CD4-positive, alpha-beta T cell treated with Interleukin-4 for 4 hours (primary cell): ENCODE measurements around the gene AFF2.

Experiments used
- DNase-seq: peaks from one replicate; pipeline ENCODE4 v3.0.0-alpha.2; 2020

AFF2 gene

DNA sequence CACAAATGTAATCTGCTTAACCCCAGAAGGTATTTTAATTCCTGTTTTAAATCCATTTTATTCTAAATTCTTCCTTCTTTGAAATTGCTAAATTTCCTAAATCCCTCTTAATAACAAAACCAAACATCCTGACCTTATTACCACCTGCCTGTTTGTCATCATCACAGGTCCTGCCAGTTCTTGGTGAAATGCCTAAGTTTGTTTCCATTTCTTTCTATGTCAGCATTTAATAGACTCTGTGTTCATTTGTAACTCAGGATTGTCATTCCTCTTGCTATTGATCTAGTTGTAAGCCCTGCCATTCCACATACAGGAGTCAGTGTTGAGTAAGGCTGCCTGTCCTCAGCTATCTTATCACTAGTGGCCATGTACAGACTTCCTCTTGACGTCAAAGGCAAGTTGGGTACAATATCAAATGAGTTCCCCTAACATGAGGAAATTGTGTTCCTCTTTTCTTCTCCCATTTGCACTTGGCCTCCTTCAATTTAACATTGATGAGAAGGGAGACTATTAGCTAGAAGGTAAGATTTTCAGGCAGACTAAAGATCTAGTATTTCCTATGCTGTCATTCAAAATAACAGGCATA lies 440.1 kb downstream of the AFF2 start:
- no peak for DNase-seq

DNA sequence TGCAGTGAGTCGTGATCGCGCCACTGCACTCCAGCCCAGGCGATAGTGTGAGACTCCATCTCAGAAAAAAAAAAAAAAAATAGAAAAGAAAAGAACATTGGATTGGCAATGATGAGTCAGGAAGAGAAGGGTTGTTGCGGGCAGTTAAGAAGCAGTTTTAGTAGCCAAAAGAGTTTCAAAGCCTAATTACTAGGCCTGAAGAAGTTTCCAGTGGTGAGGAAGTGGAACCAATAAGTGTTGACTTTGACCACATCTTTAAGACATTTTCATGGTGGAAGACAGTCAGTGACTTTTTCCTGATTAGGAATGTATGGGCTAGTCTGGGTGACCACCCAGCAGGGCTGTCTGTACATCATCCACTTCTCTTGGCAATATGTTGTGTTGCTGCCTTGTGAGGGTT lies 442.3 kb downstream of the AFF2 start:
- no peak for DNase-seq

DNA sequence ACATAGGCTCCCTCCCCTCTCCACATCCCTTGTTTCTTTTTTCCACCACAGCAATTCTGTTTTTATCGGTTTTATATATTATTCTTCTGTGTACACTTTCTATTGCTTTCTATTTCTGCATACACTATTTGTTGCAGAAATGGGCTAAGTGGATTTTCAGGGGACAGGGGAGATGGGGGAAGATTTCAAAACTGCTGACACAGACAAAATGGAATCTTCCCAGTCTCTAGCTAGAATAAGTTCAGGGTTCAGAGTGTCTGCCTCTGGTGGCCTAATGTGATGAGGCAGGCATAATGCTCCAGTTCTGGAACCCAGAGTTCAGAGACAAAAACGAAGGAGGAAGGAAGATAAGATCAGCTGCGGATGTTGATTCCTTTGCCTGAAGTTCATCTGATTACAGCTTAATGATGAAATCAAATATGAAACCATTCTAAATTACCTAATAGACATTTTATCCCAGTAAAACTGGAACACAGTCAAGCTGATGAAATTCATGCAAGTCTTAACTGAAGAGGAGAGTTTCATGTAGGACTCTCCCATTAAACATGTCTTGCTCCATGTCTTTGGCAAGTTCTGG lies 447.1 kb downstream of the AFF2 start:
- no peak for DNase-seq

DNA sequence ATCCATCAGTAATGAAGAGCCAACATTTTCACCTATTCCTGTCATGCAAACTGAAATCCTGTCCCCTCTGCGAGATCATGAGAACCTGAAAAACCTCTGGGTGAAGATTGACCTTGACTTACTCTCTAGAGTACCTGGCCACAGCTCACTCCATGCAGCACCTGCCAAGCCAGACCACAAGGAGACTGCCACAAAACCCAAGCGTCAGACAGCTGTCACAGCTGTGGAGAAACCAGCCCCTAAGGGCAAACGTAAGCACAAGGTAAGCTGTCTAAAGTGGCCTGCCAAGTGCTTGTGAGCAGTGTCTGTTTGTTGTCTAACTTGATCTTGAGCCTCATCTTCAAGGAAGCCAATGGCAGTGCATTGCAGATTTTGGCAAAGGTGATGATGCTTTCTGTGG lies 455.9 kb downstream of the AFF2 start:
- DNase-seq: no peak

DNA sequence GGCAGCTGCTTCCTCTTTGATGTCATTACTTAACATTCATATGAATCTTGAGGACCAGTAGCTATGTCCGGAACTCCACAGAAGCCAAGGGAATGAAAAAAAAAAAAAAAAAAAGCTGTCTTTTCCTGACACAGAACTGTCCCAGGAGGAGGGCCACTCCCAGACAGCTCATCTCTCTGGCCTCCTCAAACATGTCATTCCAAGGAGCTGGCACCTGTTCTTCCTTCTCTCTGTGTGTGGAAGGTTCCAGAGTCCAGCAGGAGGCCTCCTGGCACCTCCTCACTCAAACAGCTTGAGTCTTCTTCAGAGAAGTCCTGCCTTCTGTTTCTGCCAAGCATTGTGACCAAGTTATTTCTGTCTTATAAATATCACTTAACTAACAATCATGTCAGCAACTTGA lies 458.5 kb downstream of the AFF2 start:
- no peak for DNase-seq

DNA sequence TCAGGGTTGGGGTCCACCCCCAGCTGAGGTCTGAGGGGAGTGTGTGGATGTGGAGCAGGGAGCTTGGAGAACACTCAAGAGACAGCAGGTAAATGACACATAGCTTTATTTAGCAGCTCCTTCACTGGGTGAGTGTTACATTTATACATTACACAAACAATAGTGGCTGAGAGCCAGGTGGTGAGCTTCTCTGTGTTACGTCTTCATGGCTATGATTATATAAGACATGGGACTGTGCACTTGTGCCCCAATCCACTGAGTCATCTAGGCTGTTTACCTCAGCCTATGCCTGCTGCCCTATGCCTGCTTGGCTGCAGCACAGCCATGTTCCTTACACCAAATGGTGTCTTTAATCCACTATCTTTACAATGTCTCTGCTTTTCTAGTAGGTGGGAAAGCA lies 459.6 kb downstream of the AFF2 start:
- no peak for DNase-seq

DNA sequence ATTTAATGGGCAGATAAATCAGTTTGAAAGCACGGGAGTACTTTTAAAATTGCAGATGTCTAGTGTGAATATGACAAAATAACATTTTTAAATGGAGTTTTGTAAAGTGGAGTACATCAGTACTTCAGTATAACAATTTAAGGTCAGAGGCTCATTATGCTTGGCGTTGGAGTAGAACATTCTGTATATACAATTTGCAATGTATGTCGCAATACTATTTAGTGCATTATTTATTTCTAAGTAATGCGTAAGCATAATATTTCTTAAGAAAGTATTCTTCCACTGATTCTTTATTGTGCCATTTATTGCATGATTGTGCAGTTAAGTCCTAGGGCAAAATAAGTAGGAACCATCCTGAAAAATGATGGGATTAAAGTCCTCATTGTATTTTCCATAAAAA lies 461.6 kb downstream of the AFF2 start:
- DNase-seq: no peak

DNA sequence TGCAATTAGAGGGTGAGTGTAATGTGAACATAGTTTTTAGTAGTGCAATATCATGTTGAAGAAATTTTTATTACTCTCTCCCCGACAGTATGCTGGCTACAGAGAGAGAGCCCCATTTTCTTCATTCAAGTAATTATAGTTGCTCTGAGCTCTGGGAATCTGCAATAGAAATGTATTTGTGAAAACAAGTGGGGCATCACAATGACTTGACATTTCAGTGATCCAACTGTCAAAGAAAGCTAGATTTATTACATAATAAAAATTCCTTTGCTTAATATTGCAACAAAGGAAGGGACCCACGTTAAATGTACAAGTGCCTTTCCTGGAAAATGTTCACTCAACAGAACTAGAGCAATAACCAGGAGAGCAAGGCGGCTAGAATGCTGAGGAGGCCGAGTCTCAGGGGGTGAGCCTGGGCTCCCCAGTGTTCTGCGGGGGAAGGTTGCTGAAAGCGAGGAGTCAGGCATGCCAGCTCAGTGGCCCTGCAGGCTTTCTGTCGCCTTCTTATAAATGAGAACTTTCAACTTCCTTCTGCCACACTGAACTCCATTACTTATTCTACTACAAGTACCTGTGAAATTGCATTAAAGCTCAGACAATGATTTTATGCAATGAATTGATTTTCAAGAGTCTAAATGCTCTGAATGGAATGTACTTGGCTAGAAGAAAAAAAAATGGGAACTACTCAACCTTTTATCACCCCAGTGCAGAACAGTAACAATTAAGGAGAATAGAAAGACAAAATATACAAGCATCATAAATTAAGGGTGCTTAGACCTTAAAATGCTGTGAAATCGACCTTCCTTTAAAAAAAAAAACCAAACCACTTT lies 476.4 kb downstream of the AFF2 start:
- no peak for DNase-seq

DNA sequence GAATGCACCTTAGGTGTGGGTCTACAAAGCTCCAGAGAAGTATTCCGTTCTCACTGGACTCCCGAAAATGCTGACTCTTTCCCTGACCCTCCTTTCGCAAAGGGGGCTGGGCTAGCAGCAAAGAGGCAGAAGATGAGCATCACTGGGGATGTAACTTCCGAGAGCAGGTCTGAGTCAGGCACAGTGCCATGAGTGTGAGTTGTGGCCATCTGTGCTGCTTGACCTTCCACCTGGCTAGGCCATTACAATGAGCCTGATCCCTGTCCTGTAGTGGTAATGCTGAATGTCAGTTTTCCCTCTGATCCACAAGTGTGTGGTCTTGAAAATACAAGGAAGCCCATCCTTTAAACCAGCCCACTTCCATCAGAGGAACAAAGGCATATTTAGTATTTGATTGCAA lies 479.4 kb downstream of the AFF2 start:
- DNase-seq: no peak

DNA sequence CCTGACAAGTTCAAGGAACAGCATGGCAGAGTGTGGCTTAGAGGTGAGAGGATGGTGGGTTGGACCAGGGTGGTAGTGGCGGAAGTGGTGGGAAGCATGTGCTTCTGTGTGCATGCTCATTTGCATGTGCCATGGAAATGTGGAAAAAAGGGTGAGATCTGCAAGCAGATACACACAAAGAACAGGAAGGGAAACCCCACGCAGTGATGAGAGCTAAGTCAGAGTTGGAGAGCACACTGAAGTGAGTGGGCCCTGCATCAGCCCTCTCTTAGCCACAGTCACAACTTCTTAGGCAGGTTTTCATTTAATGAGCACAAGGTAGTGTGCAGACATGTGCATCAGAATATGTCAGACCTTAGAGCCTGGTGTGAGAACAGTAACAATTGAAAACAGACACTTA lies 483.8 kb downstream of the AFF2 start:
- DNase-seq: no peak

DNA sequence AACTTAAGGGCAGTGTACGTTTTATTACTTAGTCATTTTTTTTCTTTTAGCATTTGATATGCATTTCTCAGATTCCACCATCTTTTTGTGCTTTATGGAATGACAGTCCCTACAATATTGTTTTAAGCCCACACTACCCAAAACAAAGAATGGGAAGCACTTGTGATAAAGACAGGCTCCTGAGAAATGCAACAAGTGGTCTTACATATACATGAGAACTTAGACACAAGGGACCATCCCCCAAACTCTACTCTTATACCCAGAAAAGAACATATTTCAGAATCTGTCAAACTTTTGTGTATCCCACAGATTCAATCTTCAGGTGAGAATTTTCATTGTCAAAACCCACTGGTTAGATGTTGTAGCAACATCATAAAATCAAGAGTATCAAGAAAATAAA lies 491.1 kb downstream of the AFF2 start:
- no peak for DNase-seq

DNA sequence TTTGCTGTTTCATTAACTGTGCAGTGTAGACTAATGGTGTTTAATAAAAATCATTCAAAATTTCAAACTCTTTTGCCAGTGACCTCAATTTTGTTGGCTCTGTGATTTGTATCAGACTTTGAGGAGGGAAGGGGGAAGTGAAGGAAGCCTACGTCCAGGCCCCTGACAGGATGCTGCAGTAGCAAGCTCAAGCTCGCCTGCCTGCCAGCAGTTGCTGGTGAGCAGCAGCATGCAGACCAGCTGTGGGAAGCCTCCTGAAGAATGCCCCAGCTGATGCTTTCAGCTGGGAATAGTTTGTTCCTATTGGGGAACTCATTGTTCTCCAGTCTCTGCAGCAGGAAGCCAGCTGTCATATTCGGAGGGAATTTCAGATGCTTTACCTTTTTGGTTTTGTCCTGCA lies 495.2 kb downstream of the AFF2 start:
- DNase-seq: no peak

DNA sequence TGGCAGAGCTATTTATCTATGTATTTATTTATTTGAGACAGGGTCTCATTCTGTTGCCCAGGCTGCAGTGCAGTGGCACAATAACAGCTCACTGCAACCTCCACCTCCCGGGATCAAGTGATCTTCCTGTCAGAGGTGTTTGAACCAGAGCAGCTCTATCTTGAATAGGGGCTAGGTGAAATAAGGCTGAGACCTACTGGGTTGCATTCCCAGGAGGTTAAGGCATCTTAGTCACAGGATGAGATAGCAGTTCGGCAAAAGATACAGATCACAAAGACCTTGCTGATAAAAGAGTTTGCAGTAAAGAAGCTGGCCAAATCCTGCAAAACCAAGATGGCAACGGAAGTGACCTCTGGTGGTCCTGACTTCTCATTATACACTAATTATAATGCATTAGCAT lies 501.9 kb downstream of the AFF2 start:
- no peak for DNase-seq

DNA sequence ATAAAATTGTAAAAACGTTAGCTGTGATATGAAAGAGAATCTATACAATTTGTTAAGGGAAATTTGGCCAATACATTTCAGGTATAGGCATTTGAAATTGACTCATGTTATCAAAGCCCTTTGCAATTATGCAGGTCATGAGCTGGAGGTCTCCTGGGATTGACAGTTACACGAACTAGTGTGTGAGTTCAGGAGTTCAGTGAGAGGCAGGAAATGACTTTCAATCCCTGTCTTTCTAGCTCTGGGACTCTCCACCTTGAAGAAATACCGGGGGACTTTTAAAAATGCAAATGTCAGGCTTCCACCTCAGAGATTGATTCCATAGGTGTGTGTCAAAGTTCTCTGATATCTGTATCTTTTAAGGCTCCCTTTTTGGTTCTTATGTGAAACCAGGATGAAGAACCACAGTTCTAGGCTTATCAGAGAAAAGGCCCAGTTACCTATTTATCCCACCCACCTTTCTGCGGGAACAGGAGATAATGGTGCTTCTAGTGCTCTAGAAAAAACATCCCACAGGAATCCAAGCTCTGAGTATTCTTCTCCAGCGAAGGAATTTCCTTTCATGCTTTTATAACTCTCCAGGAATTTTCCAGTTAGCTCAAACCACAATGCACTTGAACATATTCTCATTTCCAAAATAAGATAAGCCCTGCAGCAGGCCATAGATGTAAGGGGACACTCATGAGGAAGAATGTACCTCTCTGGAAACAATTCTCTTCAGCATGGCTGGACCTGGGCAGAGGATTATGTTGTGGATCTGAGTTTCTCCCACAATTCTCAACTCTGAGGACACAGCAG lies 503.6 kb downstream of the AFF2 start:
- no peak for DNase-seq

DNA sequence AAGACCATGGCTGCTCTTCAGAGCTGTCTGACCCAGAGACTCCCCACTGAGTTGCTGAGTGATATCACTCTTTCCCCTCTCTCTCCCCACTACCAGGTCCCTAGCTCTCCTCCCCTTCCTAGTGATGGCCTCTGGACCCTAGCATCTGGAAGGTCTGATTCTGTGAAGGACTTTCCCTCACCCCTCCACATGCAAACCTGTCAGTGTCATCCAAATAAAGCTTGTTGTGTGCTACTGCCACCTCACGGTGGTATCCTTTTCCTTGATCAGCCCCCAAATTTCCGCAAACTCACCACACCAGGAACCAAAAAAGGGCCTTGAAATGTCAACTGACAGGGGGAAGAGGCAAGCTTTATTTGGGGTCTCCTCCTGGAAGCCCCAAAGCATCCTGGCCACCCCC lies 504.5 kb downstream of the AFF2 start:
- no peak for DNase-seq

DNA sequence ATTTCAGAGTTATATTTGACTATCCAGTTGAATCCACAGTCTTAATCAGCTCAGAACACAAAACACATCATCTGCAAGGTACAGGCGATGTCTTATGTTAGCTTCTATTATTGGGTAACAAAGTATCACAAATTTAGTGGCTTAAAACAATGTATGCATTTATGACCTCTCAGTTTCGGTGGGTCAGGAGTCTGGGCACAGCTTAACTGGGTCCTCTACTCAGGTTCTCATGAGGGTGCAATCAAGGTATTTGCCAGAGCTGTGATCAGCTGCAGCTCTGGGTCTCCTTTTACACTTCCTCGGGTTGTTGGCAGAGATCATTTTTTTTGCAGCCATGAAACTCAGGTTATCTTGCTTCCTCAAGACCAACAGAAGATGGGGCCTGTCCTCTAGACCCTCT lies 505.8 kb downstream of the AFF2 start:
- DNase-seq: no peak

DNA sequence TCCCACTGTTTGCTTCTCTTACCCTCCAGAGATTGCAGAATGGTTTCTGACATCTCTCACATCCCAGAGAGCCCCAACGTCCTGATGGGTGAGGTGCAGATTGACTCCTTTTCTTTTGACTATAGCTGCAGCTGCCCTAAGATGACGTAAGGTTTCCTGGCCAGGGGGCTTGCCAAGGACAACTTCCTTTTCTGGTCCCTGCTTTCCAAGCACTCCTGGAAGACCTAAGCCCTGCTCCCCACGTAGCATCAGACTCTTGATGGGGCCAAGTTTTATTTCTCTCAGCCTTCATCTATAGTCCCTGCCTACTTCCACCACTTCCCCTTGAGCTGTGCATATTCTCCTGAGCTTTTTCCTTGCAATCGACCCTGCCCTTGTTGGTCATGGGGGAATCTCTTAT lies 507.0 kb downstream of the AFF2 start:
- DNase-seq: no peak

DNA sequence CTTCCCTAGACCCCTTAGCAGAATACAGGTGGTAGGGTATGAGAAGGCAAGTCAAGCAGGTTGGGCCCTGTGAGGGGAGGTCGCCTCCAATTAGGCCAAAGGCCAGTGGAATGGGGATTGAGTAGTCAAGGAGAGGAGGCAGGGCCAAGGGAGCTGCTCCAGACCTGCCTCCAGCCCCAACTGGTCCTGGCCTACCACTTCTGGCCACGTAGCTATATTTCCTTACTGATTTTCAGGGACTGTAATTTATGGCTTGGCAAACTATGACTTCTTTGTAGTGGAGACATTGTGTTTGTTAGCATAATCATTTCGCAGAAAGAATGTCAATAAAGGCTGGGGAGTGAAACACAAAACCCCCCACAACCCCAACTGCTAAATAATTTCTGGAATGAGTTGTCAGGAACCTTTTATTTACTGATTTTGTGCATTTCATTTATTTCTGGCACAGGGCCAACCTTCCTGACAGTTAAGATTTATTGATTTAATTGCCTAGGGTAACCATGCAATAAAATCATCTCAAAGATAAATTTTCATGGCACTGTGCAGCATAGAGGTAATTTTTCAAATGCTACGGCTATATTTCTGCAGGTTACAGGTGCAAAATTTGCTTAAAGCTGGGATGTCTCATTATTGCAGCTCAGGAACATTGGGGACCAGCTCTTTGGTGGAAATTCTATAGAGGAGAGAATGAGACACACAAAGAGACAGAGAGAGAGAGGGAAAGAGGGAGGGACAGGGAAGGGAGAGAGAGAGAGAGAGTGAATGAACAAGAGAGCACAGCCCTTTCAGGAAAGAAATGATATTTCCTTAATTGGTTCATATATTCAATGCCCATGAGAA lies 509.8 kb downstream of the AFF2 start:
- no peak for DNase-seq

DNA sequence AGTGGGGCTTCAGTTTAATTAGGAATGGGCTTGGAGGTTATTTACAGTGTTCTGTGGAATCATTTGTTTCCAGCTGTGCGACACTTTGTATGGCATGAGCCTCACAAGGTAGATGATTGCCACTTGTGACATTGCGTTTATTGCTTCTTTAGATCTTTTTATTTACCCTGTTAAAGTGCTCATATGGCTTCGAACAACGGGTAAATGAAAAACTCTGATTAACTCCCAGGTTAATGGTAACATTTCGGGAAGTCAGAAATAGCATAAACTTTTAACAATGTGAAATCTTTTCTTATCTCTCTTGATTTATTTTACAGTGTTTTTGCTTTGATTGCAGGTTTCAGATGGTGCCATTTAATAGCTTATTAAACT lies 510.4 kb downstream of the AFF2 start:
- DNase-seq: no peak

DNA sequence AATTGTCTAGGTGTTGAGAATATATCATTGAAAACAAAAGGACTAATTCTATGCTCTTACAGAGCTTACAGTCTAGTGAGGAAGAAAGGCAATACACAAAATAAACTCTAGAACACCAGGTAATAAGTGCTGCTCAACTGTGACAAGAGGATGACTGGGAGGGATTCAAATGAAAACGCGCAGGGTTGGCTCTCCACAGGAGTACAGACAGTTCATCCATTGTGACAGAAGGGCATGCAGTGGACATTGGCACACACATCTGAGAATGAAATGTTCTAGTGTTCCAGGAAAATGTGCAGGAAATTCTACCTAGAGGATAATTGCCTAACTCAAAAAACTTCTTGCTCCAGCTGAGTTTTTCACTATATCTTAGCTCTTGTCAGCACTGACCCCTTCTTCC lies 512.7 kb downstream of the AFF2 start:
- no peak for DNase-seq

DNA sequence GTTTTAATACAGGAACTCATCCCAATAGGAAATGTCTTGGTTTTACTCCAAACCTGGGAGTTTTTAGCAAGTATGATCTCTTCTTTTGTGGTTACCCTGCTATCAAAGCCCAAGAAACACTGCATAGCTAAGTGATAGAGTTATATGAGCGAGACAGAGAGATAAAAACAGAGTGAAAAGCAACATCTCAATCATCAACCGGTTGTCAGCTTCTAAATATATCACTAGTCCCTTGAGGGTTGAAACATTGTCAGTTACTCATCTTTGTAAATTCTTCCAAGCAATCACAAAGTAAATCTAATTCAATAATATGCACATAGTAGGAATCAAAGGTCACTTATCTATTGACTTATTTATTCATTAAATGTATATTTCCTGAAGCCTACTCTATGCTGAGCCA lies 520.7 kb downstream of the AFF2 start:
- no peak for DNase-seq

DNA sequence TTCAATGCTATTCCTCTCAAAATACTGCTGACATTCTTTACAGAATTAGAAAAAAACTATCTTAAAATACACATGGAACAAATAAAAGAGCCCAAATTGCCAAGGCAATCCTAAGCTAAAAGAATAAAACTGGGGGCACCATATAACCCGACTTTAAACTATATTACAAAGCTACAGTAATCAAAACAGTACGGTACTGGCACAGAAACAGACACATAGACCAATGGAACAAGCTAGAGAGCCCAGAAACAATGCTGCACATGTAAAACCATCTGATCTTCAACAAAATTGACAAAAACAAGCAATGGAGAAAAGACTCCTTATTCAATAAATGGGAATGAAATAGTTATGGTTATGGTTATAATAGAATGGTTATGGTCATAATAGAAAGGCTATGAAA lies 522.1 kb downstream of the AFF2 start:
- no peak for DNase-seq

DNA sequence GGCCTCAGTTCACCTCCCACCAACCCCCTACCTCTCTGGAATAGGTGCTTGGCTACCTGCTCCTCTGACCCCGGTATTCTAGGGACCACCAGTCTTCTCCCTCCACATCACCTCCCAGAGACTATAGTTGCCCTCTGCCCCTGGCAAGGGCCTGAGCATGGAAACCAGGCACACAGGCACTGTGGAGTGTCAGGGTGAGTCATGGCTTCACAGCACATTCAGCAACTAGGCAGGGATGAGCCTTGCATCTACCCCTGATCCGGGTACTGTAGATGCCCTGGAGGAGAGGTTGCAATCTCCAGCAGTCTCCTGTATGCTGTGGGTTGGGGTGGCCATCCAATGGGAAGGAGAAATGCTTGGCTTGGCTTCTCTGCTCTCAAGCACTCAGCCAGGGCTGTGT lies 532.0 kb downstream of the AFF2 start:
- no peak for DNase-seq
